Stimulated activated CD8-positive, alpha-beta memory T cell treated with anti-CD3 and anti-CD28 coated beads, Interleukin-15, amount 100 ng/mL, for 4 hours (primary cell): ENCODE data around the gene ISG15.

ENCODE experiments used
- DNase-seq, 2 donors: peaks; one replicate each; pipeline ENCODE4 v3.0.0-alpha.2; 2020; ENCODE audit warnings: low read depth in 2 of 2

The ISG15 gene

GRCh38 chr1:1013105-1013921, at the start of gene ISG15:
ISG15 (plus strand) TSS chr1:1013497; CDS start chr1:1013574, 77 bp downstream.
- peak; percentile 79 to 82 for DNase-seq

GRCh38 chr1:963746-964525, 49.4 kb upstream of the ISG15 start:
- no peak for DNase-seq

DNA sequence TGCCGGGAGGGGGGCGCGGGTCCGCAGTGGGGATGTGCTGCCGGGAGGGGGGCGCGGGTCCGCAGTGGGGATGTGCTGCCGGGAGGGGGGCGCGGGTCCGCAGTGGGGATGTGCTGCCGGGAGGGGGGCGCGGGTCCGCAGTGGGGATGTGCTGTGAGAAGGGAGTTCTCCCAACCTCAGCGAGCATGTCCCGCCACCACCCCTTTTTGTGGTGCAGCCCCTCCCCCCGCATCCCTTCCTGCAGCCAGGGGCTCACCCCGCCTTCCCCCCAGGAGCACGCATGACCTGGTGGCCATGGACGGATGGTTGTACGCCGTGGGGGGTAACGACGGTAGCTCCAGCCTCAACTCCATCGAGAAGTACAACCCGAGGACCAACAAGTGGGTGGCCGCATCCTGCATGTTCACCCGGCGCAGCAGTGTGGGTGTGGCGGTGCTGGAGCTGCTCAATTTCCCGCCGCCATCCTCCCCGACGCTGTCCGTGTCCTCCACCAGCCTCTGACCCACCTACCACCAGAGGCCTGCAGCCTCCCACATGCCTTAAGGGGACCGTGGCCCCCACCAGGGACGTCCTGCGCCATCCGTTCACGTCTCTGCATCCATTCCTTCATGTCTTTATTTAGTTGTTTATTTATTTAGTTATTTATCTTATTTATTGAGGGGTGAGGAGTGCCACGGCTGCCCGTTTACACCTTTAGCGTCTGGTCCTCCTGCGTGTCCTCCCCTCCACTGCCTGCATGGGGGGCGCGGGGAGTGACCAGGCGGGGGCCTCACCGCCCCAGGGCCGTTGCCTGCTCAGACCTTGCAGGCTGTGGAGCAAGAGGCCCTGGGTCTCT, 48.4 kb upstream of the ISG15 start:
- no peak for DNase-seq

DNA sequence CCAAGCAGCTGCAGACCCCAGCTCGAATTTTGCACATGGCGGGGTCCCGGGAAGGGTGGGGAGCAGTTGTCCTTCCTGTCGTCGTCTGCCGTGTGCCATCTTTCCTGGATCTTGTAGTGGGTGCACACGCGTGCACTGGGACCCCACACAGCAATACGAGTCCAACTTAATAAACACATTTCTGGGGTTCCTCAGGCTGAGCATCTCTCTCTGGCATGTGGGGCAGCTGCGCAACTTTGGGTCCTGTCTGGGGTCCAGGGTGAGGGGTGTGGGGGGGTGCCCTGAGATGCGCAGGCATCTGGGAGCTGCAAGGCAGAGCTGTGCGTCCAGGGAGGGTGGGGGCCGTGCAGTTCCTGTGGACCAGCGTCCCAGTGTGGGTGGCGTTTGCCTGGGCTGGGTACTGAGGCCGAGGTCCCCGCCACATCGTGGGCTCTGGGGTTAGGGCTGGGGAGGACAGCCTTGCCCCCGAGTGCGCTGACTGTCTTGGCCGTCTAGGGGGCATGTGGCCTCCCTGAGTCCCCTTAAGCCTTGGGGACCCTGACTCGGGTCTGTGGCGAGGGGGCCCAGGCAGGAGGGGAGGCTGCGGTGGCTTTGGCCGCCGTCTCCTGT, 47.7 kb upstream of the ISG15 start:
- no peak for DNase-seq

- DNase-seq: no peak
Measured at GRCh38 chr1:966135-966703, 47.1 kb upstream of the ISG15 start, which contains the start of gene PLEKHN1. PLEKHN1 (plus strand) TSS chr1:966482; CDS start chr1:966532, 50 bp downstream.

GRCh38 chr1:966704-967300, 46.5 kb upstream of the ISG15 start:
- DNase-seq: peak; percentile 68 to 72

DNA sequence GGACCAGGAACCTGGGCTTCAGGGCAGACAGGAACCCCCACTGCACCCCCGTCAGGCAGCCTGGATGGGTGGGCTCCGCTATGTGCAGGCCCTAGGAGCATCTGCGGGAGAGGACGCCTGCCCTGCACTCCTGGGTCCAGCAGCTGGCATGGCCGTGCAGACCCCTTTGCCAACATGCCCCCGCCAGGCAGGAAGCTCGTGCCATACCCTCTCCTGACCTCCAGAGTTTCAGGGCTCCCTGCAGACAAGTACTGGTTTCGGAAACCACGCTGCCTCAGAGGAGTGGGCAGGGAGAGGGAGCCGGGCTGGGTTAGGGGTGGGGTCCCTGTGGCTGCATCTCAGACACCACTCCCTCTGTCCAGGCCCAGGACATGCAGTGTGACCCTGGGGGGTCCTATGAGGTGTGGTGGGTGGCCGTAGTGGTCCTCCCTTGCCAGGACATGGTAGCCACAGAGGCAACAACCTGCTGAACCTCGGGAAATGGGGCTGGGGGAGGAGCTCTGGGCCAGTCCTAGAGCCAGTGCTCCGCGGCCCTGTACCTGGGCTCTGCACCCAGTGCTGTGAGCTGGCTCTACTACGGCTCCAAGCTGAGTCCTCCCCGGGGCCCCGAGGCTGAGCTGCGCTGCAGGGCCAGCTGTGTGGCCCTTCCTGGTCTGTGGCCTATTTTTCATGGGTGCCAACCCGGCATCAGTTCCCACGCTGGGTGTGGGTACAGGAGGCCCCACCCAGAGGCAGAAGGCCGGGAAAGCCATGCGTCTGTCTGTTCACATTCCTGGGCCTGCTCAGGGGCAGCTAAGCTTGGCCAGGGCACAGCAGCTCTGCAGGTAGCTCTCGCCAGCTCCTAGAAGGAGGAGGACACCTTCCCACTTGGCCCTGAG, 45.6 kb upstream of the ISG15 start:
- DNase-seq: no peak

DNA sequence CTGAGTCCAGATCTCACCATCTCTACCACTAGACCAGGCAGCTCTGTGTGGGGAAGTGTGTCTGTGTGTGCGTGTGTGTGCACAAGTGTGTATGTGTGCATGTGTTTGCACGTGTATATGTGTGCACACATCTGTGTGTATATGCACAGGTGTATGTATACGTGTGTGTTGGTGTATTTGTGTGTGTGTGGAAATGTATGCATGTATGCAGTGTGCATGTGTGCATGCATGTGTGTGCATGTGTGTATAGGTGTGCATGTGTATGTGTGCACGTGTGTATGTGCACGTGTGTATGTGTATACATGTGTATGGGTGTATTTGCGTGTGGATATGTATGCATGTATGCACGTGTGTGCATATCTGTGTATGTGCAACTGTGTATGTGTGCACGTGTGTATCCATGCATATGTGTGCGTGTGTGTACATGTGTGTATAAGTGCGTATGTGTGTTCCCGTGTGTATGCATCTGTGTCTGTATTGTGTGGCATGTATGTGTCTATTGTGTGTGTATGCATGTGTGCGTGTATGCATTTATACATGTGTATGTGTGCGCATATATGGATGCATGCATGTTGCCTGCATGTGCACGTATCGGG, 43.9 kb upstream of the ISG15 start:
- DNase-seq: no peak

GRCh38 chr1:970242-970972, 42.9 kb upstream of the ISG15 start:
- DNase-seq: no peak

DNA sequence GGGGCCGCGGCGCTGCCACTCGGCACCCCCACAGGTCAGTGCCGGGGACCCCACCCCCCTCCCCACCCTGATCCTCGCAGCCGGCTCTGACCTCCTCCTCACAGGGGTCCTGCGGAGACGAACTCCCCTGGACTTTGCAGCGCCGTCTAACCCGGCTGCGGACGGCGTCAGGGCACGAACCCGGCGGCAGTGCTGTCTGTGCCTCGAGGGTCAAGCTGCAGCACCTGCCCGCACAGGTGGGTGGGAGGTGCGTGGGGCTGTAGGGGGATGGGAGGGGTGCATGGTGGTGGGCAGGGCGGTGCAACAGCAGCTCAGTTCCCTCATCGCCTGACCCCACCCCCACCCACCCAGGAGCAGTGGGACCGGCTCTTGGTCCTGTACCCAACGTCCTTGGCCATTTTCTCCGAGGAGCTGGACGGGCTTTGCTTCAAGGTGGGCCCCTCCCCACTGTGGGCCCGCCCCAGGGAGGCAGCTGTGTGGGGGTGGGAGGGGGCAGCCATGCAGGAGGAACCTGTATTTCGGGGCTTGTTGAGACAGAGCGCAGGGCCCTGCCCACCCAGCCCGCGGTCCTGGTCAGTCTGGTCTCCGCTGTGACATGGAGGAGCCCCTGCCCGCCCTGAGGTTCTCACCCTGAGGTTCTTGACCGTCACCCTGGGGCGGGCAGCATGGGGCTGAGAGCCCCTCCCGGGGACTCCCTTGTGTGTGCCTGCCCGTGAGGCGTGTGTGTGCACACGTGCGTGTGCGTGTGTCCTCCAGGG, 42.1 kb upstream of the ISG15 start:
- no peak for DNase-seq

- no peak for DNase-seq
Measured at GRCh38 chr1:971751-972506, 41.4 kb upstream of the ISG15 start.

GRCh38 chr1:972726-973458, 40.4 kb upstream of the ISG15 start:
- no peak for DNase-seq

GRCh38 chr1:973459-974292, 39.6 kb upstream of the ISG15 start:
- no peak for DNase-seq

DNA sequence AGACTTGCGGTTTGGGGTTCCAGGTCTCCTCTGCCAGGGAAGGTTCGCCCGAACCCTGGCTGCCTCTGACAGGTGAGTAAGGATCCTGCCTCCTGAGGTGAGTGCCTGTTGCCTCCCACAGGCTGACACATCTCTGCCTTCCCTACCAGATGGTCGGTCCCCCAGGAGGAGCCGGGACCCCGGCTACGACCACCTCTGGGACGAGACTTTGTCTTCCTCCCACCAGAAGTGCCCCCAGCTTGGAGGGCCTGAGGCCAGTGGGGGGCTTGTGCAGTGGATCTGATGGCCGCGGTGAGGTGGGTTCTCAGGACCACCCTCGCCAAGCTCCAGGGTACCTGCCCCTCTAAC, 39.0 kb upstream of the ISG15 start:
- no peak for DNase-seq

- no peak for DNase-seq
Measured at GRCh38 chr1:974687-975328, 38.5 kb upstream of the ISG15 start.
